SKM-1 (cell line): ENCODE measurements around the gene LRRTM4.
"Not testable (repeated sequence)": the region's sequence is repeated elsewhere in the genome, so short reads cannot be mapped to it uniquely, and the experiment has no call there.

Source experiments
- DNase-seq: peaks from one replicate; lab custom pipeline; 2025; ENCODE audit not compliant: unreplicated experiment; lab: John Stamatoyannopoulos, UW

The LRRTM4 gene

DNA sequence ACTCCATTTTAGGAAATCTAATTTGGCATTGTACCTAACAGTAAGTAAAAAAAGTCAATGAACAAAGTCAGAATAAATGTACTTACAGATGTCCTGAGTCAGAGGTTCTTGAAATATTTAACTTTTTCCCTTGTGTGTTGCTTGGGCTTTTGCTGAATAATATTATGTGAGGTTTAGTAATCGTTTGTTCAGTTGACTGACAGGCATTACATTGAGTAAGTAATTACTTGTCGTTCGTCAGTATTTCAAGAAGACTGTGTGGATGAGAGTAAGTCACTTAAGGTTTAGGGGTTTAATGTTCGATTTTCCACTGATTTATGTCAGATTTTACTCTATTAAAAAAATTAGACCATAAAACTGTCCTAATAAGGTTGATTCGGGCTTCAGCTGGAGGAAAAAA is 342.9 kb downstream of the LRRTM4 start:
- no peak for DNase-seq

DNA sequence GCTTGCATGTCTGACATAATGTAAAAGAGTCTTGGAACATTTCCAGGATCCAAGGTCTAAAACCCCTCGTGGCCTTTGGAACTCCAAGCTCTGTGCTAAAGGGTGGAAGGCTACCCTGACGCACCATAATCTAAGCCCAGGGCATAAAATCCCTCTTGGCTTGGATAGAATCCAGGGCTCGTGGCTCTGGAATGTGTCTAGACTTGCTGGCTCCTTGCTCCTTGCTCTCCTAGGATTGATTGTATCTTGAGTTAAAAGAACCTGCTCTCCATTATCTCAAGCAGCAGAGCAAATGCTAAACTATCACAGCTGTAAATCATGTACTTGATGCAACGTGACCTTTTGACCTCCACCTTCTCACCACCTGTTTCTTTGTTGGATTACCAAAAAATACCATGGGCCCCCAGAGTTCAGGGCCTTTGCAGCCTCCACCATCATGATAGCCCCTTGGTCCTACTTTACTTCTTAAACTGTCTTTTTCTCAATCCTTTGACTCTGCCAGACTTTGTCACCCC is 346.9 kb downstream of the LRRTM4 start:
- not testable (repeated sequence) for DNase-seq

- DNase-seq, result no peak
These were observed 352.8 kb downstream of the LRRTM4 start for GRCh38 chr2:77169426-77169825.

DNA sequence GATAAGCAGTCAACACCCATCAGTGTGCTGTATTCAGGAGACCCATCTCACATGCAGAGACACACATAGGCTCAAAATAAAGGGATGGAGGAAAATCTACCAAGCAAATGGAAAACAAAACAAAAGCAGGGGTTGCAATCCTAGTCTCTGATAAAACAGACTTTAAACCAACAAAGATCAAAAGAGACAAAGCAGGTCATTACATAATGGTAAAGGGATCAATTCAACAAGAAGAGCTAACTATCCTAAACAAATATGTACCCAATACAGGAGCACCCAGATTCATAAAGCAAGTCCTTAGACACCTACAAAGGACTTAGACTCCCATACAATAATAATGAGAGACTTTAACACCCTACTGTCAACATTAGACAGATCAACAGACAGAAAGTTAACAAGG is 358.2 kb downstream of the LRRTM4 start:
- not testable (repeated sequence) for DNase-seq

DNA sequence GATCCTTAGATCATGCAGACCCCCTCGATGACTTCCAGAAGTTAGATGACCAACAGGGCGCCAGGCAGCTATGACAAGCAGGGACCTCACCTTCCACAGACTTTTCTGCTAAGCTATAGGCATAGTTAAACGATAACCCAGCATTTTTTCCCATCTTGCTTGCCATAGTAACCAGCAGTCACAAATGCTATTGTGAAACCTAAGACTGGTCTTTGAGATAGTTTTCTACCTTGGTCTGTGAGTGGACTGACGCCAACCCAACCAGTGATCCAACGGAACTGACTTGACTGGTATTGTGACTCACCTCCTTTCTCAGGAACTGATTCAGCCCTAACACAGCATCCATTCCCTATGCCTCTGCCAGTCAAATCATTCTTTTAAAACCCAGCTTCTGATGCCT is 361.2 kb downstream of the LRRTM4 start:
- DNase-seq, result no peak

- no peak for DNase-seq
These were observed 365.6 kb downstream of the LRRTM4 start for GRCh38 chr2:77156599-77156998.

- DNase-seq, result no peak
These were observed 366.7 kb downstream of the LRRTM4 start for GRCh38 chr2:77155511-77155910.

GRCh38 chr2:77149565-77149964 is 372.6 kb downstream of the LRRTM4 start:
- no peak for DNase-seq

- no peak for DNase-seq
These were observed 375.0 kb downstream of the LRRTM4 start for GRCh38 chr2:77147153-77147552.

GRCh38 chr2:77144772-77145171 is 377.4 kb downstream of the LRRTM4 start:
- no peak for DNase-seq

DNA sequence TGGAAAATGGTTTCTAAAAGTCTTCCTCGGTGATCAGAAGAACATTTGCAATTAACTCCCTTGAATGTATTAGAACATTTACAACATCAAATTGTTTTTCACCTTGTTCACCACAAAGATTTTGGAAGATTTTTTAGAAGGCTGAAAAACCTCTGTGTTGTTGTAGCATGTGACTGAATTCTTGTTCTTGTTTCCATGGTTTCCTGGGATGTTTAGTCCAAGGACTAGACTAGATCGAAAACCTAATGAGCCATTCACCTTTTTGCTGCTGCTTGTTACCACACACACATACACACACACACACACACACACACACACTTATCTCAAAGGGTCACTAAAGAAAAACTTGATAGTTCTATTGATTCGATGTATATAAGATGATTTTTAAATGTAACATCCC is 380.0 kb downstream of the LRRTM4 start:
- DNase-seq, result no peak

DNA sequence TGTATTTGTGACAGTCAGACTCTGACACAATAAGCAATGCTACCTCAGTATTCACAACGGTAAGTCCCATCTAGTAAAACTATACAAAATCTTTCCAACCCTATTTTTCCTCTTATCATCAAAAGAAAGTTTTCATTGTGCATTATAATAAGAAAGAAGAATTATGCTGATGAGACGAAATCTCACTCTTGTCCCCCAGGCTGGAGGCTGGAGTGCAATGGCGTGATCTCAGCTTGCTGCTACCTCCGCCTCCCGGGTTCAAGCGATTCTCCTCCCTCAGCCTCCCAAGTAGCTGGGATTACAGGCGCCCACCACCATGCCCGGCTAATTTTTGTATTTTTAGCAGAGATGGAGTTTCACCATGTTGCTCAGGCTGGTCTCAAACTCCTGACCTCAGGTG is 393.7 kb downstream of the LRRTM4 start:
- not testable (repeated sequence) for DNase-seq

DNA sequence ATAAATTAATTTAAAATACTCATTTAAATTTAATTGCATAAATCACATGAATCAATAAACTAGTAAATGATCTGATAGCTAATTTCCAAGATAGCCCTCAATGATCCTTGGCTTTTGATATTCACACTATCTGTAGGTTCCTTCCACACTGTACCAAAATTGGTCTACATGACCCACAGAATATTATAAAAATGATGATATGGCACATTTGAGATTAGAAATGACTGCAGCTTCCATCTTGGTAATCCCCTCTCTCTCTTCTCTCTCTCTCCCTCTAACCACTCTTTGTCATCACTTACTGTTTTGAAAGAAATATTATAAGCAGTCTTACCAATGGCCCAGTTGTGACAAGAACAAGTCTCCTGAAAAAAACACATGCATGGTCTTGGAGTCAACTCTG is 394.8 kb downstream of the LRRTM4 start:
- DNase-seq, result no peak

DNA sequence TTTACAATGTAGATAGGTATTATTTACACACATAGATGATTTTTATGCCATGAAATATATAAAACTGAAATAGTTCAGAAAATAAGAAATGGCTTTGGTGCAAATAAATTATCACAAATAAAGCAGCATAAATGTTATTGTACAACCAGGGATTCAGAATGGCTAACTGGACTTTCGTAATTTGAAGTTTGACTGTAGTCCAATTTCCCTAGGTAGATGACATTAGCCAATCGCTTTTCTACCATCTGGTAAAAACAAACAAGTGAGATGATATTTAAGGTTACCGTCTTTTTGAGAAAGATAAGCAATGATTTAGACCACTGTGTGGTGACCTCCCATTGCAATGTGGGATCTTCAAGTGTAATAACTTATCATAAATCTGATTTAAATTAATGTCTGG is 400.7 kb downstream of the LRRTM4 start:
- DNase-seq, result no peak

DNA sequence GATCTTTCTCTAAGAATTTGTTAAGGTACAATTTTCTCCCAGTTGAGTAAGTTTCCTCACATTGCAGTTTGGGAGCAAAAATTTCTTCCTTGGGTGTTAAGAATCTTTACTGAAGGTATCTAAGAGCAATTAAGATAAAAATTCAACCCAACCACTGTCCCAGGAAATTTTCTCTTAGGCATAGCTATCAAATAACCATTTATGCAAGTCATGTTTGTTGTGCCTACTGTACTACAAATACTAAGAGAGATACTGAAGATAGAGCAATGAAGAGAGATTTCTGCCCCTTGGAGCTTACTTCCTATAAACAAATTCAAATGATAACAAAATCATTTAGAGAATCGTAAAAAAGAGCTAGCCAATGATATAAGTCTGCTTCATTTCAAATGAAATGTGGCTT is 402.8 kb downstream of the LRRTM4 start:
- DNase-seq, result no peak

DNA sequence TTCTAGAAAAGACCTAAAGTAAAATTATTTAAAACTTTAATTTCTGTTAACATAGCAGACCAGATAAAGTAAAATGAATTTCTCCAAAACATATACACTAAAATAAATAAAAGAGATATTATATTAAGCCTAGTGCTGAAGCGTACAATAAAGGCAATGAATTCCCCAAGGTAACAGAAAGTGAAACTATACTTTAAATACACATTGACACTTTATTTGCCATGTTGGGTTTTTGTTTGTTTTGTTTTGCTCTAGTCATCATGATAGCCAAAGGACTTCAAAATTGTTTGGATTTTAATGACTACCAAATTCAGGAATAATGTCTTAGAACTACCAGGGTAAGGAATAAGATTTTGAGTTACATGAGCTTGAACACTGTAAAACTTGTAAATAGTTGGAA is 413.3 kb downstream of the LRRTM4 start:
- DNase-seq, result no peak

GRCh38 chr2:77105008-77105407 is 417.2 kb downstream of the LRRTM4 start:
- DNase-seq, result no peak

- DNase-seq, result no peak
These were observed 417.6 kb downstream of the LRRTM4 start for GRCh38 chr2:77104554-77104953.

DNA sequence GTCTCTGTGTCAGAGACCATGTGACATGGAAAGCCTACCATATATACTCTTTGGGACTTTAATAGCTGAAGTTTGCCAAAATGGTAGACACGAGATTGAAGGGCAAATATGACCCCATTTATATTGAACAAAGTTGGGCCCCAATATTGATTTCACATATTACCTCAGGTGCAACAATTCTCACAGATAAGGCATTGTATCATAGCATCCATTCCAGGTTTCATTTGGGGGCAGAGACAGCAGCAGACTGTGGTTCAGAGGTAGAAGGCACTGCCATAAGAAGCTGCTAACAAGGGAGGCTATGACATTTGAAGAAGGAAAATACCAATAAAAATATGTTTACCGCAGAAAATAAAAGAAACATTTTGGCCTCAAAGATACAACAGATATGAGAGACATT is 419.2 kb downstream of the LRRTM4 start:
- no peak for DNase-seq

GRCh38 chr2:77101796-77102452 is 420.3 kb downstream of the LRRTM4 start:
- no peak for DNase-seq

DNA sequence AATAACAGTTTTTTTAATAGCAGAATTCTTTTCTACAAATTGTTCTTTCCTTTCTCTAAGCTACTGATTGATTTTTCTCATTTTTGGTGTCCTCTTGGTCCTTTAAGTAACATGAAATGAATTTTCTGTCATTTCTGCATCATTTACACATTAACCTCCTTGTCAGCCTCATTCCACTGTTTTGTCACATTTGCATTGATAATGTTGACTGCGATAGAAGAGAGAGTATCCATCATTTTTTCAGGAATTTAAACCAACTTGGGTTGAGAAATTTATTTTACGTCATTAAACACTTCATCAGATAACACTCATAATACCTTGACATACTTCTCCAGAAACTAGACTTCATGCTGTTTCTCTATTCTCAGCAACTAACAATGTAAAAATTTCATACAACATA is 422.2 kb downstream of the LRRTM4 start:
- no peak for DNase-seq

DNA sequence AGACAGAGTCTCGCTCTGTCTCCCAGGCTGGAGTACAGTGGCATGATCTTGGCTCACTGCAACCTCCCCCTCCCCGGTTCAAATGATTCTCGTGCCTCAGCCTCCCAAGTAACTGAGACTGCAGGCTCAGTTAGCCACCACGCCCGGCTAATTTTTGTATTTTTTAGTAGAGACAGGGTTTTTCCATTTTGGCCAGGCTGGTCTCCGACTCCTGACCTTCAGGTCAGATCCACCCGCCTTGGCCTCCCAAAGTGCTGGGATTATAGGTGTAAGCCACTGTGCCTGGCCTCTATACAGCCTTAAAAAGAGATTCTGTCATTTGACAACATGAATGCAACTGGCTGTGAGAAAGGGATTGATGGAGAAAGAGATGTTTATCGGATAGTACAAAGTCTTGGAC is 426.7 kb downstream of the LRRTM4 start:
- not testable (repeated sequence) for DNase-seq

DNA sequence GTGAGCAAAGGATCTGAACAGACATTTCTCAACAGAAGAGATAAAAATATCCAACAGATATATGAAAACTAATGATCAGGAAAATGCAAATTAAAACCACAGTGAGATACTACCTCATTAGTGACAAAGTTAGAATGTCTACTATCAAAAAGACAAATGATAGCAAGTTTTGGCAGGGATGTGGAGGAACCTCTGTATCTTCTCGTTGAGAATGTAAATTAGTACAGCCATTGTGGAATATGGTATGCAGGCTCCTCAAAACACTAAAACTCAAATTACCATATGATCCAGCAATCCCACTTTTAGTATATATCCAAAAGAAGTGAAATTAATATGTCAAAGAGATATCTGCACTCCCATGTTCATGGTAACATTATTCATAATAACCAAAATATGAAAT is 427.1 kb downstream of the LRRTM4 start:
- no peak for DNase-seq
